Kidney (tissue), 14 donors: ENCODE measurements around the gene RFLNA. TPM values are rescaled to one million over a fixed set of nuclear protein-coding genes. Genes with fewer than 3 reads are reported as not detected.

Source experiments
- DNase-seq, 5 donors: peaks; one replicate each; pipeline ENCODE4 v3.0.0-alpha.2; 2013 to 2020
- FAIRE-seq: peaks from 2 replicates; lab custom pipeline; 2012; peaks lifted over from hg19 to GRCh38; lab: Jason Lieb, UNC
- H3K27ac ChIP-seq, 2 donors: one replicate each; pipeline ENCODE4 v1.7.0; 2013; ENCODE audit warnings: low read depth in 2 of 2, low read length in 2 of 2, inconsistent platforms in 1 of 2
- H3K27me3 ChIP-seq: one replicate; pipeline ENCODE4 v1.7.1; 2013; ENCODE audit warnings: low read length, inconsistent platforms; ENCODE audit not compliant: control insufficient read depth, insufficient read depth
- H3K36me3 ChIP-seq, 3 donors: one replicate each; pipeline versions ENCODE4 v1.7.0 to v1.7.1; 2013; ENCODE audit warnings: low read length in 3 of 3, control low read depth in 1 of 3, inconsistent platforms in 1 of 3; ENCODE audit not compliant: insufficient read depth in 3 of 3, control insufficient read depth in 2 of 3
- H3K4me1 ChIP-seq, 3 donors: one replicate each; pipeline versions ENCODE4 v1.7.0 to v1.7.1; 2013; ENCODE audit warnings: low read length in 3 of 3, inconsistent platforms in 1 of 3, low read depth in 1 of 3; ENCODE audit not compliant: control insufficient read depth in 2 of 3, insufficient read depth in 2 of 3
- H3K4me3 ChIP-seq, 3 donors: one replicate each; pipeline versions ENCODE4 v1.7.0 to v1.8.1; 2013; ENCODE audit warnings: low read length in 3 of 3, control low read depth in 1 of 3, inconsistent platforms in 1 of 3
- H3K9ac ChIP-seq, 3 donors: one replicate each; pipeline versions ENCODE4 v1.7.0 to v1.7.1; 2013; ENCODE audit warnings: low read length in 3 of 3, control low read depth in 1 of 3, inconsistent platforms in 1 of 3
- H3K9me3 ChIP-seq, 3 donors: one replicate each; pipeline versions ENCODE4 v1.7.0 to v1.7.1; 2013; ENCODE audit warnings: low read length in 3 of 3, control low read depth in 1 of 3, inconsistent platforms in 1 of 3; ENCODE audit not compliant: control insufficient read depth in 2 of 3, insufficient read depth in 1 of 3
- CTCF ChIP-seq: IDR thresholded peaks from 3 replicates; pipeline ENCODE4 v1.5.1; 2012; ENCODE audit warnings: mild to moderate bottlenecking, moderate library complexity, borderline replicate concordance; ENCODE audit not compliant: insufficient read depth; ENCODE audit errors: extremely low read depth
- intact Hi-C: fragments of 100-400 bp; cut with DNase I; formaldehyde crosslinking; loops from one replicate; pipeline ENCODE4 v1.11.1; 2022
- polyA plus RNA-seq: library from polyadenylated mRNA; stranded (reverse); fragments of 350-450 nt; fragmentation: Illumina TruSeq; extraction: RNeasy Lipid Tissue Mini Kit (QIAGEN cat#74804); gene quantifications from one replicate; pipeline ENCODE4 v1.2.3, GENCODE V29; 2014; ENCODE audit warnings: low read depth, low replicate concordance; ENCODE audit not compliant: insufficient read depth
- total RNA-seq: library from RNA; stranded (reverse); fragmentation: NEBNext Ultra II Directional; extraction: Animal tissue kit (Norgen Biotek cat#: 25700); gene quantifications from one replicate; pipeline ENCODE4 v1.2.1, GENCODE V29; 2021
- donor health status: control.
- donor health status: control.
- donor health status: control.
- donor health status: control.
- donor health status: control.
- donor health status: DM: yes; HTN: yes; CAD: no.
- donor health status: Normal renal cell carcinoma (clear cell type).

Gene RFLNA
- total and polyA plus RNA-seq, 2 donors from 2014 or later = 0.76 to 0.82 TPM

- no peak for FAIRE-seq
These were observed 8.1 kb downstream of the RFLNA start for GRCh38 chr12:124302807-124303578.

GRCh38 chr12:124303579-124304313, 8.9 kb downstream of the RFLNA start:
- FAIRE-seq (no peak), DNase-seq (peak in 1 of 5 donors; percentile 49)
- intact Hi-C loops = no loop called here
- no peaks in the 10 kb centered on the region for H3K4me1 ChIP-seq
- no peak for TF ChIP-seq CTCF
- no peak overlapping the region for H3K27ac ChIP-seq
- H3K36me3 ChIP-seq = no peaks in the 10 kb centered on the region
- H3K27me3 ChIP-seq = no peaks in the 10 kb centered on the region
- H3K4me3 ChIP-seq = no peak overlapping the region
- H3K9me3 ChIP-seq = no peaks in the 10 kb centered on the region
- no peak overlapping the region for H3K9ac ChIP-seq

More at GRCh38 chr12:124302807-124303578, 8.1 kb downstream of the RFLNA start:
- Histone ChIP-seq H3K4me1 (no peaks in the 10 kb centered on the region), H3K9ac (no peak overlapping the region), H3K27me3 (no peaks in the 10 kb centered on the region), H3K9me3 (no peaks in the 10 kb centered on the region), H3K36me3 (no peaks in the 10 kb centered on the region), H3K27ac (no peak overlapping the region), H3K4me3 (no peak overlapping the region)
- DNase-seq = peak in 2 of 5 donors; percentile 39 to 56
- TF ChIP-seq CTCF = no peak
- intact Hi-C loops = no loop called here

DNA sequence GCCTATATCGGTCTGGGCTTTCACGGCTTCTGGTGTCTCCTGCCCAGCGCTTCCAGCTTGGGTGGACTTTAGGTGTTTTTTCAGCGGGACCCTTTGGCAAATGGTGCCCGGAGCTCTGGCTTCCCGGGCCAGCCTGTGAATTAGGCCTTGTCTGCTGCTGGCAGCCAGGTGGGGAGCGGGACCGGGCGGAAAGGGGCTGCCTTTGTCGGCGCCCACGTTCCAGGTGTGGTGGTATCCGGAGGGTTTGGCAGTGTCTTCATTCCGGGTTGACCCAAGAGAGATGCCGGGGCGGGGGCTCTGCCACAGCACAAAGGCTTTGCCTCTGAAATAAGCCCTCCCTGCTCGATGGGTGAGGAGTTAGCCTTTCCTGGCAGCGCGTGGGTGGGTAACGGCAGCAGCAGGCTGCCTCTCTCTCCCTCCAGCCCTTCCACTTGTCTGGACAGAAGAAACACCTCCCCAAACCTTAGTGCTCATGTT, 9.5 kb downstream of the RFLNA start:
- TF ChIP-seq CTCF = no peak
- Histone ChIP-seq H3K9ac (no peak overlapping the region), H3K4me3 (no peak overlapping the region), H3K4me1 (no peaks in the 10 kb centered on the region), H3K36me3 (no peaks in the 10 kb centered on the region), H3K27me3 (no peaks in the 10 kb centered on the region), H3K9me3 (no peaks in the 10 kb centered on the region), H3K27ac (no peak overlapping the region)
- FAIRE-seq (no peak), DNase-seq (peak in 1 of 5 donors; percentile 55)
- intact Hi-C loops = no loop called here
